Small intestine (tissue), 7 donors: ENCODE results near the gene NTRK2. TPM values are rescaled to one million over a fixed set of nuclear protein-coding genes. Genes with fewer than 3 reads are reported as not detected.

ENCODE experiments used
- DNase-seq, 2 donors: peaks; one replicate each; pipeline versions ENCODE4 v3.0.0 to v3.0.0-alpha.2; 2013
- FAIRE-seq: peaks from 2 replicates; lab custom pipeline; 2012; peaks lifted over from hg19 to GRCh38; lab: Jason Lieb, UNC
- H3K27ac ChIP-seq, 3 donors: one replicate each; pipeline ENCODE4 v1.5.1; 2013; ENCODE audit warnings: low read length in 2 of 3, mild to moderate bottlenecking in 2 of 3, control low read depth in 1 of 3, inconsistent platforms in 1 of 3, low read depth in 1 of 3, moderate library complexity in 1 of 3
- H3K27me3 ChIP-seq, 3 donors: one replicate each; pipeline ENCODE4 v1.6.1; 2013; ENCODE audit warnings: low read length in 3 of 3, inconsistent platforms in 1 of 3; ENCODE audit not compliant: control insufficient read depth in 3 of 3, insufficient read depth in 3 of 3
- H3K36me3 ChIP-seq, 3 donors: one replicate each; pipeline ENCODE4 v1.6.1; 2013; ENCODE audit warnings: low read length in 3 of 3, inconsistent platforms in 1 of 3, low read depth in 1 of 3, mild to moderate bottlenecking in 1 of 3, moderate library complexity in 1 of 3; ENCODE audit not compliant: control insufficient read depth in 3 of 3, insufficient read depth in 2 of 3
- H3K4me1 ChIP-seq, 3 donors: one replicate each; pipeline ENCODE4 v1.6.1; 2013; ENCODE audit warnings: low read length in 2 of 3, inconsistent platforms in 1 of 3, low read depth in 1 of 3, mild to moderate bottlenecking in 1 of 3, moderate library complexity in 1 of 3; ENCODE audit not compliant: control insufficient read depth in 3 of 3, insufficient read depth in 2 of 3
- H3K4me3 ChIP-seq, 3 donors: one replicate each; pipeline ENCODE4 v1.5.1; 2013; ENCODE audit warnings: low read length in 3 of 3, control low read depth in 1 of 3, inconsistent platforms in 1 of 3, low read depth in 1 of 3, mild to moderate bottlenecking in 1 of 3, moderate library complexity in 1 of 3
- H3K9me3 ChIP-seq, 2 donors: one replicate each; pipeline ENCODE4 v1.6.1; 2013; ENCODE audit warnings: low read depth in 1 of 2, low read length in 1 of 2; ENCODE audit not compliant: control insufficient read depth in 2 of 2, insufficient read depth in 1 of 2
- WGBS, 3 donors: extraction: QIAGEN DNeasy Blood & Tissue Kit; methylation state at CpG; one replicate each; pipeline ENCODE4 v1.1.7; 2013; 5-methylcytosine and 5-hydroxymethylcytosine counted together
- polyA plus RNA-seq, 4 donors: library from polyadenylated mRNA; stranded (reverse) in 3 of 4; unstranded in 1 of 4; fragments of 200-250 nt in 3 of 4; fragments of 120-200 nt in 1 of 4; gene quantifications; one replicate each; pipeline versions ENCODE4 v1.2.1 to v1.2.3, GENCODE V29; 2013
- donor health status: healthy with polysubstance abuse.
- donor health status: control.
- donor health status: control.
- donor health status: Bipolar disorder and iron deficiency.
- donor health status: healthy.

NTRK2 gene
- polyA plus RNA-seq, 4 donors: 0.16 to 1.1 TPM; not detected in 2

- H3K36me3 ChIP-seq: no peaks in the 10 kb centered on the region
- DNase-seq (no peak), FAIRE-seq (no peak)
- no peaks in the 10 kb centered on the region for H3K27me3 ChIP-seq
- H3K27ac ChIP-seq: no peak overlapping the region
- no peaks in the 10 kb centered on the region for H3K4me1 ChIP-seq
- H3K9me3 ChIP-seq: no peaks in the 10 kb centered on the region
- H3K4me3 ChIP-seq: no peak overlapping the region
- WGBS, 3 donors: 41 to 52% (median 41%) methylated on average over 1 of the region's 1 CpG
Measured at GRCh38 chr9:84838879-84839278, 169.3 kb downstream of the NTRK2 start.

- FAIRE-seq: no peak
- H3K9me3 ChIP-seq: no peaks in the 10 kb centered on the region
Measured at GRCh38 chr9:84839541-84839940, 170.0 kb downstream of the NTRK2 start.

GRCh38 chr9:84841931-84842330, 172.4 kb downstream of the NTRK2 start:
- Histone ChIP-seq H3K27ac (no peak overlapping the region), H3K4me1 (no peaks in the 10 kb centered on the region), H3K4me3 (no peak overlapping the region), H3K36me3 (no peaks in the 10 kb centered on the region), H3K9me3 (no peaks in the 10 kb centered on the region), H3K27me3 (no peaks in the 10 kb centered on the region)
- DNase-seq: no peak
- FAIRE-seq: no peak
- 88 to 89% (median 88%) methylated on average over 5 of the region's 5 CpGs for WGBS, 3 donors

More at GRCh38 chr9:84839541-84839940, 170.0 kb downstream of the NTRK2 start:
- 69 to 79% (median 73%) methylated on average over 9 of the region's 9 CpGs for WGBS, 3 donors
- Histone ChIP-seq H3K36me3 (no peaks in the 10 kb centered on the region), H3K4me1 (no peaks in the 10 kb centered on the region), H3K4me3 (no peak overlapping the region), H3K27ac (no peak overlapping the region), H3K27me3 (no peaks in the 10 kb centered on the region)
- no peak for DNase-seq

DNA sequence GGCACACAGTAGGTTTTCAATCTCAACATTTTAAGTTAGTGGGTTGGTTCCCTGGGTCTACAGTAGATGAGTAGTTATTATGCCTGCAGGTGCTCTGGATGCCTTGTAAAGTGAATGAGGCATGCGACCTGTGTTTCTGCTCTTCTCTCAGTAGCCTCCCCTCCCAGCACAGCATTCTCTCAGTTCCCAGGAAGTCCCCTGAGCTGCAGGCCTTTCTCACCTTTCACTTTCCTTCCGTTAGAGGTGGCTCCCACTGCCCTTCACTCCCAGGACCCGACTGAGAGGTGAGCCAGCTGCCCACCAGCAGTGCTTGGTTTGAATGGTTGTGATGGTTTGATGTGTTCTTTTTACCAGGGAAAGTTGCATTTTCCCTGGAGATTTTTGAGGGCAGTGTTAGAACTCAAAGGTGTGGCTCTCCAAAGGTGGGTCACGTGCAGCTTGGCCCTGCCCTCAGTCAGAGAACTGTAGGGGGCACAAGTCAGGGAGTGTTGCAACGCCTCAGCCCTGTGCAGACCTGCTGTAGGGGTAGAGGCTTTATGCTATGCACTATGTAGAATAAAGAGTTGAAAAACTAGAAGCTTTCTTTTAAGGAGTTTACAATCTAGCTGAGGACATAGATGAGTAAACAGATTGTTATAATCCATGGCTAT, 173.8 kb downstream of the NTRK2 start:
- H3K4me3 ChIP-seq: no peak overlapping the region
- 64 to 75% (median 66%) methylated on average over 5 of the region's 5 CpGs for WGBS, 3 donors
- no peaks in the 10 kb centered on the region for H3K36me3 ChIP-seq
- FAIRE-seq (no peak), DNase-seq (peak in 1 of 2 donors; percentile 18)
- H3K9me3 ChIP-seq: no peaks in the 10 kb centered on the region
- no peaks in the 10 kb centered on the region for H3K4me1 ChIP-seq
- no peaks in the 10 kb centered on the region for H3K27me3 ChIP-seq
- H3K27ac ChIP-seq: no peak overlapping the region

GRCh38 chr9:84845956-84846900, 176.7 kb downstream of the NTRK2 start:
- Histone ChIP-seq H3K27ac (no peak overlapping the region), H3K27me3 (no peaks in the 10 kb centered on the region), H3K4me1 (no peaks in the 10 kb centered on the region), H3K4me3 (no peak overlapping the region), H3K9me3 (no peaks in the 10 kb centered on the region), H3K36me3 (no peaks in the 10 kb centered on the region)
- 81 to 88% (median 82%) methylated on average over 7 of the region's 7 CpGs for WGBS, 3 donors
- FAIRE-seq (no peak), DNase-seq (no peak)

DNA sequence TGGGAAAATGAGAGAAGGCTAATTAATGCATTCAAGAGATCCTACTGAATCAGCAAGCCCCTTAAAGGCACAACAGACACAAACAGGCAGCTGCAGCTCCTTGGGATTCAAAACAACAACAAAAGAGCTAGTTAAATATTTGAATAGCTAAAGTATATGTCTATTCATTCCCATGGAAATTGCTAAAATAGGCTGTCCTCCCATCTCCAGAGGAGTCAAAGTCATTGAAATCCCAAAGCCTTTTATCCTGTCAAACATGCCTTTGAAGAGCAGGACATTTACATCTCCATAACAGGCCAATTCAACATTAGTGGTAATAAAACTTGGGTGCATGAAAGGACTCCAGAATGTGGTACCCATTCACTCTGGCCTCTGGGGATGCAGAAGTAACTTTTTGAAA, 177.4 kb downstream of the NTRK2 start:
- H3K36me3 ChIP-seq: no peaks in the 10 kb centered on the region
- H3K9me3 ChIP-seq: no peaks in the 10 kb centered on the region
- no peaks in the 10 kb centered on the region for H3K4me1 ChIP-seq
- no peak overlapping the region for H3K27ac ChIP-seq
- DNase-seq: no peak
- FAIRE-seq: no peak
- no peak overlapping the region for H3K4me3 ChIP-seq
- no peaks in the 10 kb centered on the region for H3K27me3 ChIP-seq

DNA sequence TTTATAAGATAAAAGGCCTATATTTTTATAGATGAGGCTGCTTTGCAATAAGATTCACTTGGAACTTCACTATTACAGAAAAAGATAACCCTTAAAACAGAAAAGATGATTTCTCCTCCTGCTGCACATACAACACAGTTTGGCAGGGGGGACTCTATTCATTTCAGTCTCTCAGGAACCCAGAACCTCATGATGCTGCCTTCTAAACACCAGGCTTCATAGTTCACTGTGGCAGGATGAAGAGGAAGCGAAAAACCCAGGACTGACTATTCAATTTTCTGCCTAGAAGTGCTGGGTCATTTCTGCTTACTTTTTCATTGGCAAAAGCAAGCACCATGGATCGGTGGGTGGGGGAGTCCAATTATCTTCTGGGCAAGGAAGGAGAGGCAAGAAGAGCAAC, 179.5 kb downstream of the NTRK2 start:
- no peak for FAIRE-seq
- 80 to 89% (median 89%) methylated on average over 2 of the region's 2 CpGs for WGBS, 3 donors

DNA sequence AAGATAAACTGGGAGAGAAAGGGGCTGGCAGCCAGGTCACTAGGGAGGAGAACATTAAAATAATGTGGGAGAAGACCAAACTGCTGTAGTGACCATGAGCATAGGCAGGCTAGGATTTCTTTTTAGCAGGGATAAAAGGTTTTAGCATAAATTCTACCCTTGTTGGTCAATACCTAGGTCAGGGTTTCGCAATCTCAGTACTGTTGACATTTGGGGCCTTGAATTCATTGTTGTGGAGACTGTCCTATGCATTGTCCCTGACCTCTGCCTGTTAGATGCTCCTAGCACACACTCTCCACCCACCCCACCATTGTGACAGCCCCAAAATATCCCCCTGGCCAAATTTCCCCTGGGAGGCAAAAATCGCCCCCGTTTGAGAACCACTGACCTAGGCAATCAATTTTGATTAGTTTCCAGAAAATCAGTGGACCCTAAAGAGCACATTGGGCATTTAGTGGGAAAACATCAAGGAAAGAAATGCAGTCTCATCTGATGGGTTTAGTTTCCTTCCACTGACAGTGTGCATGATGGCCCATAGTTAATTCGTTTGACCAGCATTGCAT, 181.4 kb downstream of the NTRK2 start:
- no peak for DNase-seq
- H3K27ac ChIP-seq: no peak overlapping the region
- no peaks in the 10 kb centered on the region for H3K27me3 ChIP-seq
- FAIRE-seq: no peak
- H3K9me3 ChIP-seq: no peaks in the 10 kb centered on the region
- no peaks in the 10 kb centered on the region for H3K4me1 ChIP-seq
- H3K36me3 ChIP-seq: no peaks in the 10 kb centered on the region
- no peak overlapping the region for H3K4me3 ChIP-seq
- WGBS, 3 donors: 86 to 91% (median 90%) methylated on average over 4 of the region's 4 CpGs

More for the DNA sequence above, 179.5 kb downstream of the NTRK2 start:
- Histone ChIP-seq H3K4me3 (no peak overlapping the region), H3K36me3 (no peaks in the 10 kb centered on the region), H3K27me3 (no peaks in the 10 kb centered on the region), H3K27ac (no peak overlapping the region), H3K4me1 (no peaks in the 10 kb centered on the region), H3K9me3 (no peaks in the 10 kb centered on the region)
- DNase-seq: no peak
